ENCODE data around the gene PHOX2B.

Gene PHOX2B

GRCh38 chr4:41696763-41697162, 51.8 kb downstream of the PHOX2B start:
- TF ChIP-seq CTCF (IDR thresholded peaks at IDR 0.05; ENCODE audit: insufficient read depth, low read depth, low read length, missing control alignments) = no peak
- DNase-seq (ENCODE audit: low read depth) = no peak
- no peak overlapping the region for H3K4me3 ChIP-seq (ENCODE audit: low read depth, low read length)

GRCh38 chr4:41696131-41696530, 52.4 kb downstream of the PHOX2B start:
- DNase-seq (ENCODE audit: low read depth) = no peak
- H3K4me3 ChIP-seq (ENCODE audit: low read depth, low read length) = no peak overlapping the region
- no peak for TF ChIP-seq CTCF (IDR thresholded peaks at IDR 0.05; ENCODE audit: insufficient read depth, low read depth, low read length, missing control alignments)

Measured in GM12865 (cell line).